ENCODE data around the gene EFCC1. TPM values are rescaled to one million over a fixed set of nuclear protein-coding genes. Genes with fewer than 3 reads are reported as not detected.

The EFCC1 gene
- total and polyA plus RNA-seq, 2 of the 8 experiments (the other 6 are each of a cell fraction or from before 2014, with no cell fraction given), result 0.14 to 0.37 TPM

- no peak for TF ChIP-seq PHF8 (conservative IDR thresholded peaks at IDR 0.05; ENCODE audit: low read depth, low read length)
- TF ChIP-seq, protein P1, sequence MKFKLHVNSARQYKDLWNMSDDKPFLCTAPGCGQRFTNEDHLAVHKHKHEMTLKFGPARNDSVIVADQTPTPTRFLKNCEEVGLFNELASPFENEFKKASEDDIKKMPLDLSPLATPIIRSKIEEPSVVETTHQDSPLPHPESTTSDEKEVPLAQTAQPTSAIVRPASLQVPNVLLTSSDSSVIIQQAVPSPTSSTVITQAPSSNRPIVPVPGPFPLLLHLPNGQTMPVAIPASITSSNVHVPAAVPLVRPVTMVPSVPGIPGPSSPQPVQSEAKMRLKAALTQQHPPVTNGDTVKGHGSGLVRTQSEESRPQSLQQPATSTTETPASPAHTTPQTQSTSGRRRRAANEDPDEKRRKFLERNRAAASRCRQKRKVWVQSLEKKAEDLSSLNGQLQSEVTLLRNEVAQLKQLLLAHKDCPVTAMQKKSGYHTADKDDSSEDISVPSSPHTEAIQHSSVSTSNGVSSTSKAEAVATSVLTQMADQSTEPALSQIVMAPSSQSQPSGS (IDR thresholded peaks at IDR 0.05; ENCODE audit: low read length), result no peak
- TF ChIP-seq MAFK (IDR thresholded peaks at IDR 0.05; ENCODE audit: low read depth, low read length), result no peak
Observed at GRCh38 chr3:129010310-129010956, 9.3 kb downstream of the EFCC1 start (continued).
